Heart left ventricle (tissue), 16 donors: ENCODE data around the gene FAM151A. TPM values are rescaled to one million over a fixed set of nuclear protein-coding genes. Genes with fewer than 3 reads are reported as not detected.

ENCODE experiments used
- ATAC-seq, 4 donors: fragments of 200-7000 bp; cut with Tn5 transposase; one replicate each; pipeline ENCODE4 v1.9.1; 2020 to 2022; ENCODE audit warnings: moderate library complexity in 4 of 4, mild to moderate bottlenecking in 3 of 4, moderate number of reproducible peaks in 1 of 4
- DNase-seq, 5 donors: peaks; one replicate each; pipeline ENCODE4 v3.0.0-alpha.2; 2020
- H3K27ac ChIP-seq, 12 donors: fragments of 200-600 bp; sonication (generic) in 4 of 12; one replicate each; pipeline versions ENCODE4 v1.5.0 to v1.8.0; 2016 to 2022; ENCODE audit warnings: mild to moderate bottlenecking in 2 of 12
- H3K27me3 ChIP-seq, 9 donors: fragments of 200-600 bp; sonication (generic) in 2 of 9; one replicate each; pipeline versions ENCODE4 v1.5.1 to v1.8.0; 2016 to 2022; ENCODE audit warnings: mild to moderate bottlenecking in 3 of 9
- H3K36me3 ChIP-seq, 9 donors: fragments of 200-600 bp; sonication (generic) in 2 of 9; one replicate each; pipeline versions ENCODE4 v1.5.0 to v1.8.0; 2018 to 2022; ENCODE audit warnings: mild to moderate bottlenecking in 2 of 9
- H3K4me1 ChIP-seq, 12 donors: fragments of 200-600 bp; sonication (generic) in 4 of 12; one replicate each; pipeline versions ENCODE4 v1.5.0 to v1.8.0; 2016 to 2022; ENCODE audit warnings: mild to moderate bottlenecking in 3 of 12
- H3K4me3 ChIP-seq, 12 donors: fragments of 200-600 bp; sonication (generic) in 4 of 12; one replicate each; pipeline versions ENCODE4 v1.5.0 to v1.8.0; 2017 to 2022; ENCODE audit warnings: mild to moderate bottlenecking in 9 of 12, moderate library complexity in 4 of 12
- H3K9me3 ChIP-seq, 12 donors: fragments of 200-600 bp; sonication (generic) in 4 of 12; one replicate each; pipeline versions ENCODE4 v1.5.0 to v1.8.0; 2016 to 2022; ENCODE audit warnings: mild to moderate bottlenecking in 1 of 12
- POLR2A ChIP-seq, 2 donors: fragments of 450-650 bp; IDR thresholded peaks; one replicate each; pipeline ENCODE4 v1.6.1; 2017; ENCODE audit warnings: antibody characterized with exemption in 2 of 2, mild to moderate bottlenecking in 2 of 2, moderate library complexity in 2 of 2
- WGBS, 4 donors: extraction: QIAGEN DNeasy Blood & Tissue Kit in 2 of 4; methylation state at CpG; one replicate each; pipeline versions ENCODE4 v1.1.5 to v1.1.7; 2013 to 2018; 5-methylcytosine and 5-hydroxymethylcytosine counted together
- intact Hi-C, 10 donors: fragments of 100-400 bp; cut with DNase I; formaldehyde crosslinking; loops; one replicate each; pipeline versions ENCODE4 v1.11.1 to v1.14.2; 2022
- polyA plus RNA-seq, 2 donors: library from polyadenylated mRNA; stranded (reverse); fragments of 200-250 nt; gene quantifications; one replicate each; pipeline ENCODE4 v1.2.3, GENCODE V29; 2013
- total RNA-seq, 9 donors: library from RNA; depleted of rRNA in 2 of 9; stranded (reverse); fragments of >200 nt in 2 of 9; fragmentation: NEBNext Ultra II Directional in 3 of 9; extraction: Animal tissue kit (Norgen Biotek cat#: 25700) in 3 of 9; gene quantifications; one replicate each; pipeline versions ENCODE4 v1.1.0 to v1.2.4, GENCODE V29; 2016 to 2023
- TF ChIP-seq, protein P1 (sequence below), 12 donors: fragments of 200-600 bp; sonication (generic) in 4 of 12; IDR thresholded peaks; one replicate each; pipeline versions ENCODE4 v1.5.0 to v1.8.0; 2018 to 2022; ENCODE audit warnings: antibody characterized with exemption in 12 of 12, mild to moderate bottlenecking in 5 of 12
- donor health status: ischemic (EF 13 %, LVEDD 7.1; RV severe dilation, severe dysfunction).
- donor health status: healthy with polysubstance abuse.
- donor health status: DM: no; HTN: yes; CAD: no.
- donor health status: DM: no; HTN: no; CAD: no.
- donor health status: ischemic (EF 25% LVEDD 6.9; RV normal size, moderate dysfunction).
- donor health status: ischemic (EF 25% LVEDD 5.7; RV mildly dilated, moderate dysfunction).
- donor health status: healthy.
- donor health status: DM: yes; HTN: yes; CAD: no.
- donor health status: ischemic (EF 35%, LVEDD 5.7; RV mildly dilated, moderate dysfunction).
- donor health status: nonischemic (EF 11% LVEDD 7.7; RV severe dilation, severe dysfunction).
- donor health status: DM: yes; HTN: yes; CAD: no.
- donor health status: PGD.
- donor health status: ischemic (EF 29% LVEDD 5.4; RV normal size, mild dysfunction).
- donor health status: nonischemic (EF 23%, LVEDD 6.1; RV moderate dilation, normal function).

The FAM151A gene
- total and polyA plus RNA-seq, 11 donors = 0.19 to 1.9 (median 0.53) TPM

DNA sequence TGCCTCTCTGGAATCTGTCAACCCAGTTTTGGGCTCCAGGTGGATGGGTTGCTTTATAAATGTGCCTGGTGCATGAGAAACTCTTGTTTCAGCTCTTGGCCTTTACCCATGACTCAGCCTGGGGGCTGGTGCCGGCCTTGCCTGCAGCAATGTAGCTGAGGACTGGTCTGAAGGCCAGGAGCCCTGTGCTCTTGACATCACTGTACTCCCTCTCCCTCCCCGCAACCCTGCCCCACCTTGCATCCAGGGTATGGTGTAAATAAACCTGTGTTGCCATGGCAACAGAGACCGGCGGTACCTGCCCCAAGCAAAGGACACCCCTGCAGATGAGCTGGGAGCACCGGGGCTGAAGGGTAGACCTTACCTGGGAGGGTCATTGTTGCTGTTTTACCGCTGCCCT is 13.3 kb downstream of the FAM151A start:
- peaks cover 0 to 40% (median 17%) of the 10 kb centered on the region in 9 donors for H3K36me3 ChIP-seq
- H3K4me3 ChIP-seq = no peak overlapping the region
- intact Hi-C loops = no loop called here
- H3K27me3 ChIP-seq = peaks cover 0 to 4% (median 0%) of the 10 kb centered on the region in 9 donors
- ATAC-seq = no peak
- DNase-seq = peak in 1 of 5 donors; percentile 39
- WGBS, 4 donors = 51 to 90% (median 72%) methylated on average over 2 to 6 of the region's 6 CpGs
- no peak for TF ChIP-seq POLR2A (IDR thresholded peaks at IDR 0.05)
- TF ChIP-seq, protein P1, sequence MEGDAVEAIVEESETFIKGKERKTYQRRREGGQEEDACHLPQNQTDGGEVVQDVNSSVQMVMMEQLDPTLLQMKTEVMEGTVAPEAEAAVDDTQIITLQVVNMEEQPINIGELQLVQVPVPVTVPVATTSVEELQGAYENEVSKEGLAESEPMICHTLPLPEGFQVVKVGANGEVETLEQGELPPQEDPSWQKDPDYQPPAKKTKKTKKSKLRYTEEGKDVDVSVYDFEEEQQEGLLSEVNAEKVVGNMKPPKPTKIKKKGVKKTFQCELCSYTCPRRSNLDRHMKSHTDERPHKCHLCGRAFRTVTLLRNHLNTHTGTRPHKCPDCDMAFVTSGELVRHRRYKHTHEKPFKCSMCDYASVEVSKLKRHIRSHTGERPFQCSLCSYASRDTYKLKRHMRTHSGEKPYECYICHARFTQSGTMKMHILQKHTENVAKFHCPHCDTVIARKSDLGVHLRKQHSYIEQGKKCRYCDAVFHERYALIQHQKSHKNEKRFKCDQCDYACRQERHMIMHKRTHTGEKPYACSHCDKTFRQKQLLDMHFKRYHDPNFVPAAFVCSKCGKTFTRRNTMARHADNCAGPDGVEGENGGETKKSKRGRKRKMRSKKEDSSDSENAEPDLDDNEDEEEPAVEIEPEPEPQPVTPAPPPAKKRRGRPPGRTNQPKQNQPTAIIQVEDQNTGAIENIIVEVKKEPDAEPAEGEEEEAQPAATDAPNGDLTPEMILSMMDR (IDR thresholded peaks at IDR 0.05) = no peak
- H3K27ac ChIP-seq = no peak overlapping the region
- no peaks in the 10 kb centered on the region for H3K9me3 ChIP-seq
- peaks cover 0 to 9% (median 0%) of the 10 kb centered on the region in 12 donors for H3K4me1 ChIP-seq

DNA sequence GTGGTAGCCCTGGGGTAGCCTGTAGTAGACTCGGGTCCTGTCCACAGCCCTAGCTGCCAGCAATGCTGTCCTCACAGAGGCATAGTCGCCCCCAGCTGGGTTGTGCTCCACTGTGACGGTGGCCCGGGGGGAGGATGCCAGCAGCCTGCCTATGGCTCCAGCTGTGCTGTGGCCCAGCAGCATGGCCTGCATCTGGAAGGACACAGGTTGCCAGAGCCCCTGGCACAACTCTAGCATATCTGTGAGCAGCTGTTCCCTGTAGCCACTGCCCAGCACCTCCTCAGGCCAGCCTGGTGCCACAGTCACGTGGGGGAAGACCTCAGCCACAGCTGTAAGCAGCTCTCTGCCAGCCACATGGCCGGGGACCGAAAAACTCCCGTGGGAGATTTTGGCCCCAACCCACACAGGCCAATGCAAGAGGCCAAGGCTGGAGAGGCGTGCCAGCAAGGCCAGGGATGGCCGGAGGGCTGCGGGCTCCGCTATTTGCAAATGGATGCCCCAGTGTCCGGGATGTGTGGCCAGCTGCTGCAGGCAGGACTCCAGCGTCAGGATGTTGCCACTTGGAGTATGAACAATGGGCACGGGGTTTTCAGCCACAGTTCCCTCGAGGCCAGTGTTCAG is 13.9 kb downstream of the FAM151A start:
- 48 to 59% (median 57%) methylated on average over 9 to 16 of the region's 16 CpGs for WGBS, 4 donors
- Histone ChIP-seq H3K36me3 (peaks cover 0 to 45% (median 24%) of the 10 kb centered on the region in 9 donors), H3K9me3 (no peaks in the 10 kb centered on the region), H3K4me3 (no peak overlapping the region), H3K27ac (peak overlapping the region in 1 of 12 donors; percentile 24), H3K4me1 (peaks cover 0 to 9% (median 0%) of the 10 kb centered on the region in 12 donors), H3K27me3 (peaks cover 0 to 4% (median 0%) of the 10 kb centered on the region in 9 donors)
- TF ChIP-seq, protein P1 (IDR thresholded peaks at IDR 0.05) = no peak
- TF ChIP-seq POLR2A (IDR thresholded peaks at IDR 0.05) = no peak
- ATAC-seq (peak in 3 of 4 donors; percentile 3 to 26 (median 8)), DNase-seq (peak in 1 of 5 donors; percentile 46)
- intact Hi-C loops = no loop called here

DNA sequence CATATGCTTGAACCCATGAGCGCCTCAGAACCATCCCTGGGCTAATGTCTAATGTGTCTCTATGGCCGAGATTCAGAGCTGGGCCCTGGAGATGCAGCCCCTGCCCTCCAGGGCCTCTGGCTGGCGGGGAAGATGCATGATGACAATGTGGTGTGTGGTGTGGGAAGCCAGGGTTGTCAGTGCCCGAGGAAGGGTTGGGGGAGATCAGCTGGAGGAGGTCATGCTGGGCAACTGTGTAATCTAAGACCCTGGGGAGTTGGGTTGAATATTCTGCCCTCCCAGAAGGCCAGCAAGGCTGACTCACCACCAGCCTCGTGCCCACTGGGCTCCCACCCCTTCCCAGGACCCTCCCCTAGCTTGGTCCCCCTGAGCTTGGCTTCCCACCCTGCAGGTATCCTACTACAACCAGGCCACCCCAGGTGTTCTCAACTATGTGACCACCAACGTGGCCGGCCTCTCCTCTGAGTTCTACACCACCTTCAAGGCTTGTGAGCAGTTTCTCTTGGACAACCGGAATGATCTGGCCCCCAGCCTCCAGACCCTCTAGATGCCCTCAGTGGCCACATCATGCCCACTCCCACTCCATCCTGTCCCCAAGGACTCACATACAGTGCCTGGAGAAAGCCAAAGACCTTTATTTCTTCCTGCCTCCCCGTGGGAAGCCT is 14.6 kb downstream of the FAM151A start:
- TF ChIP-seq POLR2A (IDR thresholded peaks at IDR 0.05) = no peak
- TF ChIP-seq, protein P1 (IDR thresholded peaks at IDR 0.05) = no peak
- Histone ChIP-seq H3K4me1 (peaks cover 0 to 9% (median 0%) of the 10 kb centered on the region in 12 donors), H3K4me3 (no peak overlapping the region), H3K27me3 (peaks cover 0 to 4% (median 0%) of the 10 kb centered on the region in 9 donors), H3K27ac (peak overlapping the region in 1 of 12 donors; percentile 24), H3K36me3 (peaks cover 0 to 52% (median 25%) of the 10 kb centered on the region in 9 donors), H3K9me3 (no peaks in the 10 kb centered on the region)
- WGBS, 4 donors = 63 to 73% (median 71%) methylated on average over 8 to 9 of the region's 9 CpGs
- peak in 1 of 5 donors; percentile 21 for DNase-seq
- intact Hi-C loops = no loop called here
- no peak for ATAC-seq

DNA sequence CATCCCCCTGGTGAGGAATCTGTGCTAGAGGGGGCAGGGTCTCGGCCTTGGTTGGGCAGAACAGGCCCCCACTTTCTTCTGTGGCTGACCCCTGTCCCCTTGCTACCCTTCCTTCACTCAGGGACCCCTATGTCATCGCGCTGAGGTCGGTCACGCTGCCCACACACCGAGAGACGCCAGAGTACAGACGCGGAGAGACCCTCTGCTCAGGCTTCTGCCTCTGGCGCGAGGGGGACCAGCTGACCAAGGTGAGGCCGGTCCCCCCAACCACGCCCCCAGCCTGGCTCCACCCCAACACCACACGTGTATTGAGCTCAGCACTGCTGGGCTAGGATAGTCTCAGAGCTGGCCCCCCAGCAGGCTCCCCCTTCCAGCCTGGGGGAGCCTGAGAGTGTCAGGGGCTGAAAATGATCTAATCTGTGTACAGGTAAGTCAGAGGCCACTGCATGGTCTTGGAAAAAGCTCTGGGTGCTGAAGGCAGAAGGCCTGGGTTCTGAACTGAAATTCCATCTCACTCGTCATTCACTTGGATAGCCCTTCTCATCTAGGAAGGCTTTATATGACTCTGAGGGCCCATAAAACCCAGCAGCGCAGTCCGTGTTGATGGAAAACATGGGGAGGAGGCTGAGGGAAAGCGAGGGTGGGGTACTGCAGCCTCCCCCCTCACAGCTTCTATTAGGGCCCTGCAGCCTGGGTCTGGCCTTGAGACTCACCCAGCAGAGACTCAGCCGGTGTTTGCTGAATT is 15.3 kb downstream of the FAM151A start:
- Histone ChIP-seq H3K4me3 (no peak overlapping the region), H3K4me1 (peaks cover 0 to 9% (median 0%) of the 10 kb centered on the region in 12 donors), H3K36me3 (peaks cover 0 to 53% (median 25%) of the 10 kb centered on the region in 9 donors), H3K9me3 (no peaks in the 10 kb centered on the region), H3K27me3 (peaks cover 0 to 4% (median 0%) of the 10 kb centered on the region in 9 donors), H3K27ac (no peak overlapping the region)
- no peak for ATAC-seq
- intact Hi-C loops = no loop called here
- DNase-seq = peak in 1 of 5 donors; percentile 28
- TF ChIP-seq POLR2A (IDR thresholded peaks at IDR 0.05) = no peak
- TF ChIP-seq, protein P1 (IDR thresholded peaks at IDR 0.05) = no peak
- 70 to 83% (median 77%) methylated on average over 18 to 19 of the region's 19 CpGs for WGBS, 4 donors
